ES-I3 (cell line): ENCODE results near the gene STOML1.
"Not testable (repeated sequence)": the region's sequence is repeated elsewhere in the genome, so short reads cannot be mapped to it uniquely, and the experiment has no call there.

ENCODE experiments used
- H3K36me3 ChIP-seq: 2 replicates; pipeline ENCODE4 v1.6.1; 2013; ENCODE audit warnings: mild to moderate bottlenecking, low read length, control low read depth, moderate library complexity; ENCODE audit not compliant: insufficient read depth
- H3K4me1 ChIP-seq: 2 replicates; pipeline ENCODE4 v1.6.1; 2013; ENCODE audit warnings: mild to moderate bottlenecking, control low read depth, low read length; ENCODE audit not compliant: insufficient read depth
- H3K9ac ChIP-seq: 2 replicates; pipeline ENCODE4 v1.6.1; 2013; ENCODE audit warnings: low read depth, mild to moderate bottlenecking, low read length, moderate library complexity
- H3K9me3 ChIP-seq: 2 replicates; pipeline ENCODE4 v1.6.1; 2013; ENCODE audit warnings: mild to moderate bottlenecking, low read length, moderate library complexity; ENCODE audit not compliant: control insufficient read depth, insufficient read depth

Gene STOML1

DNA sequence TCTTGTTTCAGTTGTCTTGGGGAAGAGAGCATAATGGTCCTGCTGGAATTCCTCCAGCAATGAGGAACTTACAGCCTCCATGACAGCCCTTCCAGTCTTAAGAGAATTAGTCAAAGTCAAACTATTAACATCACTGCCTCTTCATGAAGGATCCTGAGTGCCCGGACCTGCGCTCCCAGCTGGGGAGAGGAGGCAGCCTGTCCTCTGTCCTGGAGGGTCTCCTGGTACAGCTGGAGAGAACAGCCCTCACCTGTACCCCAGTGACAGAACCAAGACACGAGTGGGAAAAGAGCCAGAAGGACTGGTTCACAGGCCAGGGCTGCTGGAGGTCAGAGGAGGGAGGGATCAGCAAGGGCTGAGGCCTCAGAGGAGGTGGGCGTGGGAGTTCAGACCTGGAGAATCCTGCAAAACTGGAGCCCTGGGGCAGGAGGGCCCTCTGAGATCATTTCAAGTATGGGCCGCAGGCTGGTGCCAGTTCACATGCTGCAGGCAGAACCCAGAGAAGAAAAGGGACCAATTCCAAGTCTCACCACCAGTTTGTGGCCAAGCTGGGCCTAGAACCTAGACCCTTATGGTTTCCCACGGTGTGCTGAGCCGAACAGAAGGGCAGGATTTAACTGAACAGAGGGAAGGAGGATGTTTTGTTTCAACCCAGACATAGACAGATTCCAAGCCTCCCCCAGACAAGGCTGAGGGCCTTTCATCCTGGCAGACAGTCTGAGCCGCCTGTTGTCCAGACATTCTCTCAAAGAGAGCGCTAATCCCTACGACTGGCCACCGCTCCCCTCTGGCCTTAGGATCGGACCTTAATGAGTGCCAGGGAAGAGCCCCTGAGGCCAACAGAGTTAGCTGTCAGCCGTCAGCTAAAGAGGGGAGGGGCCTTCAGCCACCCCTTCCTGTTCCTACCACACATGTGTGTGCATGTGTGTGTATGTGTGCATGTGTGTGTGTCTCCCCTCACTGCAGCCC is 47.6 kb downstream of the STOML1 start:
- H3K4me1 ChIP-seq: peaks cover 12% of the 10 kb centered on the region
- no peaks in the 10 kb centered on the region for H3K9me3 ChIP-seq
- no peak overlapping the region for H3K9ac ChIP-seq
- H3K36me3 ChIP-seq: no peaks in the 10 kb centered on the region; the same call in 1 of the 2 replicates

DNA sequence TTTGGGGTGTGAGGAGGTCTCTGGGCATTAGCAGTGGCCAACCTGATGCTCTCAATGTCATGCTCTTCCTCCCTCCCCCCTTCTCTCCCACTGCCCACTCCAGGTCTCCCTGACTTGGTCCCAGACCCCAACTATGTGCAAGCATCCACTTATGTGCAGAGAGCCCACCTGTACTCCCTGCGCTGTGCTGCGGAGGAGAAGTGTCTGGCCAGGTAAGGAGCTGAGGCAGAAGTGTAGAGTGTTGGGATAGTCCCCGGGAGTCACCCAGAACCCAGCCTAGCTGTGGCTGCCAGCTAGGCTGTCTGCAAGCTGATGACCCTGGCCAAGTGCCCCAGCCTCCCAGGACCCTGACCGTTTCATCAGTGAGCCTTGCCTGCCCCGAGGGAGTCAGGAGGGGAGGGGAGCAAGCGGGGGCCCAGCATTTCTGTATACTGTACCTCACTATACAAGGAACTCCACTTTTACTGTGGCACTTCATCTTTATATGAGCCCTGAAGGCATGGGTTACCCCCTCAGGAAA is 49.3 kb downstream of the STOML1 start:
- H3K9ac ChIP-seq: no peak overlapping the region
- no peaks in the 10 kb centered on the region for H3K36me3 ChIP-seq
- H3K9me3 ChIP-seq: no peaks in the 10 kb centered on the region
- peaks cover 12% of the 10 kb centered on the region for H3K4me1 ChIP-seq

DNA sequence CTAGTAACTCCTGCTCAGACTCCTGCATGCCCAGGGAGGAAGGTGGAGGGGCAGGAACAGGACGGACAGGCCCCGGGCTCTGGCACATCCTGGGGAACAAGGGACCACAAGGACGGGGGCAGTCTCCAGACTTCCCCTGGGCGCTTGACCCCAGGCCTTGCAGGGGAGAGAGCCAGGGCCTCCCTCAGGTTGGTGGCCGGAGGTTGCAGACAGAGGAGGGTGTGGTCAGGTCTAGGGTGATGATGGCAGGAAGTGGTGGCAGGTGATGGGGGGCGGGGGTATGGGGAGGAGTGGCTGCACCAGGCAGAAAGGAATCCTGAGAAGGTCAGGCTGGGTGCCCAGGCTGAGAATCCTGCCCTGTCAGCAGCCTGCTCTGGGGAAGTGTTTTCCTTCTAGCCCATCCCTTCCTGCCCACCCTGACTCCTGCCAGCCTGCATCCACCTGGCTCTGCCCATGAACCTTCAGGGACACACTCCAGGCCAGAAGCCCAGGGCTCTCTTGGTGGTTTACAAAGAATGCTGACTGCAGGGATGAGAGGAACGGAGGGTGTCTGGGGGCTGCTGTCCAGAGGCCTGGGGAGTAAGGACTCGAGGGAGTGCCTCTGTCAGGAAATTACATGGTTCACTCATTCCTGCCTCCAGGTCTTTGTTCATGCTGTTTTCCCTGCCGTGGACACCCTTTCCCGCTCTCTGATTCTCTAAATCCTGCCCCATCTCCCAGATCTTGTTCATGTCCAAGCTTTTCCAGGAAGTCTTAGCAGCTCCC is 50.0 kb downstream of the STOML1 start:
- H3K36me3 ChIP-seq: no peaks in the 10 kb centered on the region
- H3K4me1 ChIP-seq: peaks cover 12% of the 10 kb centered on the region
- no peak overlapping the region for H3K9ac ChIP-seq
- H3K9me3 ChIP-seq: no peaks in the 10 kb centered on the region

DNA sequence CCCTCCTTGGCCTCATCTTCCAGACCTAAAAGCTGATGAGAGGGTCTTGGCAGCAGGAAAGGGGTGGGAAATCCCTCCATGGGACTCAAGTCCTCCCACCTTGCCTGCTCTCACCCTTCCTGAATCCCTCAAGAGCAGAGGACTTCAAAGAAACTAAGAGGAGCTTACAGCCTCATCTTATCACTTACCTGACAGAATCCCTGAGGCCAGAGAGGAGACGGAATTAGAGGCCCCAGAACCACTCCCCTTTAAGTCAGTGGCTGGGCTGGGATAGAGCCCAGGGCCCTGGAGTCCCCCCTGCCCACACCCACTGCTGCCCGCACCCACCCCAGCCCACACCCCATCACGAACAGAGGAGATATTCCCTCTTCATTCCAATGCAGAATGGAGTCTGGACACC is 50.6 kb downstream of the STOML1 start:
- no peak overlapping the region for H3K9ac ChIP-seq
- no peaks in the 10 kb centered on the region for H3K36me3 ChIP-seq
- no peaks in the 10 kb centered on the region for H3K9me3 ChIP-seq
- H3K4me1 ChIP-seq: peaks cover 15% of the 10 kb centered on the region

DNA sequence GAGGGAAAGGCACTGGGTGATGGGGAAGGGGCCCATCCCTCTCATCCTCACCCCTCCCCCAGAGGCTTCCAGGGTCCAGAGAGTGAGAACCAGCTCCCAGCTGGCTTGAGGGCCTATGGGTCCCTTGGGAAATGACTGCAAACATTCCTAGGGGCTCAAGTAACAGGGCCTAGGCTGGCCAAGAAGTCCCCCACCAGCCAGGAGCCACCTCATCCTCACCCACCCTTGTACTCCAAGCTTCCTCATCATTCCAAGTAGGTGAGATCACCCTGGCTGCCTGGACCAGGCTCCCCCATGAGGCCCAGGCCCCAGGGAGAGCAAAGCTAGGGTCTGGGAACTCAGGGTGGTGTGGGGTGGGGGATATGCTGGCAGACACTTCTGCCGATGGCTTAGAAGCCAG is 51.1 kb downstream of the STOML1 start:
- H3K9me3 ChIP-seq: no peaks in the 10 kb centered on the region
- no peak overlapping the region for H3K9ac ChIP-seq
- peaks cover 16% of the 10 kb centered on the region for H3K4me1 ChIP-seq
- H3K36me3 ChIP-seq: no peaks in the 10 kb centered on the region

DNA sequence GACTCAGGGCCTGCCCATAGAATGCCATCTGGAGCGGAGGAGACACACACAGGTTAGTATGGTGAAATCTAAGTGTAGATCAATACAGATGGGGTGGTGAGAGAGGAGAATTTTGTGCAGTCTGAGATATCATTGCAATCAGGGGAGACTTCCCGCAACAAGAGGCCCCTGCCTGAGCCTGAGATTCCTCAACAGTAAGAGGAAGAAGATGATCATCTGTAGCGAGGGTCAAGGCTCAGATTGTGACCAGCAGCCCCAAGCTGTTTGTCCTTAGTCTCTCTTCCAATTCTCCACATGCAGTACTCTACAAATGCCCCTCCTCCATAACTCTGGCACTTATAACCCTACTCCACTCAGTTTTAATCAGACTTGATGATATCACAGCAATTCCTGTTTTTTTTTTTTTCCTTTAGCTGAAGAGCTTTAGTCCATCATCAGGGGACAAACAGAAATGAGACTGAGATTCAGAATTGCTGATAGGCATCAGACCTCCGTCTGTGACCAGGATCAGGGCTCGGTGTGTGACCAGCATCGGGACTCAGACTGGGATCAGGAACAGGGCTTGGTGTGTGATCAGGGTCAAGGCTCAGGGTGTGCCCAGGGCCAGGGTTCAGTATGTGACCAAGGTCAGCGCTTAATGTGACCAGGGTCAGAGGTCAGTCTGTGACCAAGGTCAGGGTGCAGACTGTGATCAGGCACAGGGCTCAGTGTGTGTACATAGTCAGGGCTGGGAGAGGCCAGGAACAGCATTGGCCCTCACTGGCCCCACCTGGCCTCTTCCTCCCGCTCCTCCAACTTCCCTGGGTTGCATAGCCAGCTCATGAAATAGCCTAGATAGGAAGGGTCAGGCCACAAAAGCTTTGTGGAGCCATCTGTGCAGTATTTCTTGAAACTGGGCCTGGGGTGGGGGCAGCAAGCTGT is 51.8 kb downstream of the STOML1 start:
- Histone ChIP-seq H3K4me1 (peaks cover 21% of the 10 kb centered on the region), H3K9me3 (no peaks in the 10 kb centered on the region), H3K9ac (no peak overlapping the region), H3K36me3 (no peaks in the 10 kb centered on the region)

DNA sequence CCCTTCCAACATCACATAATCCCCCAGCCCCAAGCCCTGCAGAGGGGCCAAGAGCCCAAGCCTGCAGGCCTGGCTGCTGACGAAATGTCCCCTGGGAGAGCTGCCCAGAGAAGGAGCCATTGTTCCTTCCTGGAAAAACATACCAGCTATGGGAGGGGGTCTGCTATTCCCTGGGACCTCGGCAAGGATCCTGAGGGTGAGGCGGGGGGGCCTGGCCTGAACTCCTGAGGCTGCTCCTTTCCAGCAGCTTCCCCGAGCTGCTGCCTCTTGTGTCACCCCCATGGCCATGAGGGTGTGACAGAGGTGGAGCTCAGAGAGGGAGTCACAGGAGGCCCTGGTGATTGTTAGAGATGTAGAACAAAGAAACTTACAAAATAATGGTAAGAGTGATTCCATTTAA is 53.0 kb downstream of the STOML1 start:
- Histone ChIP-seq H3K9me3 (no peaks in the 10 kb centered on the region), H3K36me3 (no peaks in the 10 kb centered on the region), H3K9ac (no peak overlapping the region), H3K4me1 (peaks cover 24% of the 10 kb centered on the region)

DNA sequence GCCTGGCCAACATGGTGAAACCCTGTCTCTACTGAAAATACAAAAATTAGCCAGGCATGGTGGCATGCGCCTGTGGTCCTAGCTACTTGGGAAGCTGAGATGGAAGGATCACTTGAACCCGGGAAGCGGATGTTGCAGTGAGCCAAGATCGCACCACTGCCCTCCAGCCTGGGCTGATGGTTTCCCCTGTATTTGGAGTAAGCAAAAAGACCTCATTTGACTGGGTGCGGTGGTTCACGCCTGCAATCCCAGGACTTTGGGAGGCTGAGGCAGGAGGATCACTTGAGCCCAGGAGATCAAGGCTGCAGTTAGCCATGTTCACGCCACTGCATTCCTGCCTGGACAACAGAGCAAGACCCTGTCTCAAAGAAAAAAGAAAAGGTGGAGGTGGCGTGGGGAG is 53.6 kb downstream of the STOML1 start:
- H3K36me3 ChIP-seq, H3K9me3 ChIP-seq, H3K9ac ChIP-seq: not testable (repeated sequence)
- peaks cover 24% of the 10 kb centered on the region for H3K4me1 ChIP-seq

DNA sequence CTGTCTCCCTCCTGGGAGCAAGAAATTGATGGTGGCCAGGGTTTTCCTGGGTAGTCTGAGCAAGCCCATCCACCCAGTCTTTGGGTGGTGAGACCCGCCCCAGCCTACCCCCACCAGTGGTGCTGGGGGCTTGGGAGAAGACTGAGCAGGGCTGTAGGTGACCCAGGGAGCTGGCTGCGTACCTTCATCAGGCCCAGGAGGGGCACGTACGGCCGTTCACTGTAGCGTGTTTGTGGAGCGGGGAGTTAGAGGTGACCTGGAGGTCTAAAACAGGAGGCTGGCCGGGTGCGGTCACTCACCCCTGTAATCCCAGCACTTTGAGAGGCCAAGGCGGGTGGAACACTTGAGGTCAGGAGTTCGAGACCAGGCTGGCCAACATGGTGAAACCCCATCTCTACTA is 54.4 kb downstream of the STOML1 start:
- peaks cover 24% of the 10 kb centered on the region for H3K4me1 ChIP-seq
- H3K9me3 ChIP-seq: no peaks in the 10 kb centered on the region
- H3K36me3 ChIP-seq: no peaks in the 10 kb centered on the region
- H3K9ac ChIP-seq: no peak overlapping the region

DNA sequence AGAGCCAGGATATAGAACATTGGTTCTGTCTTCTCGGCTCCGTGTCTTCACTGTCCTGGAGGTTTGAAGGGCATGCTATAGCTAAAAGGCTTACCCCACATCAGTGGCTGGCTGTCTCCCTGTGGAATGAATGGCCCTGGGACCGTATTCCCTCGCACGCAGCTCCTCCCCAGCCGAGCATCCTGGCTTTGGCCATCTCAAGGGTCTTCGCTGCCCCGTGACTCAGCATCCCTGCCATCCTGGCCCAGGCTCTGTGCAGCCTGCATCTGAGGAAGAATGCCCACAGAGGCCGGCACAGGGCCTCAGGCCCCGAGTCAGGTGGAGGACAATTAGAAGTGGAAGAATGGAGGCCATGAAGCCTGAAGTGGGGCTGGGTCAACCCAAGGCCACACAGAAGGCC is 54.8 kb downstream of the STOML1 start:
- Histone ChIP-seq H3K9ac (no peak overlapping the region), H3K4me1 (peaks cover 24% of the 10 kb centered on the region), H3K9me3 (no peaks in the 10 kb centered on the region), H3K36me3 (no peaks in the 10 kb centered on the region)

DNA sequence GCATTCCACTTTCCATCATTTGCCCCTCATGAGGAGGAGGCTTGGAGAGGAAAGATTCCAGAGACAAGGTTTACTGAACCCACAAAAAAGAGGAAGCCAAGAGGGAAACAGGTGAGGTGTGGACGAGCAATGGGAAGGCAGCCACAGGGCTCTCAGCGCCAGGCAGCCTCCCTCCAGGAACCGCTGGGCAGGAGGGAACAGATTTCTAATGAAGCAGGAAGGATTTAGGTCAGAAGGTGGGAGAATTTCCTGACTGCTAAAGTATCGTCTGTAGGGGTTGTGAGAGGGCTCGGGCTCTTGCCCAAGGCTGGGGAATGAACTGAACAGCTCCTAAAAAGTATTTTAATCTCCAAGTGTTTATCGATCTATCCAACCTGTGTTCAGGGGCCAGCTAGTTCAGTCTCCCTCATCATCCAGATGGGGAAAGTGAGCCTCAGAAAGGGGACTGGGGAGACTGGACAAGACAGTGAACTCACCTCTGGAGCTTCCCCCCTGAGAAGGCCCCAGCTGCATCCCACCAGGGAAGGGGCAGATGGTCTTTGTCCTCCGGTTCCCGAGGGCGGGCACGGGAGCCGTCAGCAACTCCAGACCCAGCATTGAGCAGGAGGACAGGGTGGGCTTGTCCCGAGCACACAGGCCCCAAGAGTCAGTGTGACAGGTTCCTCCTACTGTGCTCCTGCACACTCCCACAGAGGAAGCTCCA is 55.4 kb downstream of the STOML1 start:
- no peak overlapping the region; the same call in 1 of the 2 replicates for H3K9ac ChIP-seq

DNA sequence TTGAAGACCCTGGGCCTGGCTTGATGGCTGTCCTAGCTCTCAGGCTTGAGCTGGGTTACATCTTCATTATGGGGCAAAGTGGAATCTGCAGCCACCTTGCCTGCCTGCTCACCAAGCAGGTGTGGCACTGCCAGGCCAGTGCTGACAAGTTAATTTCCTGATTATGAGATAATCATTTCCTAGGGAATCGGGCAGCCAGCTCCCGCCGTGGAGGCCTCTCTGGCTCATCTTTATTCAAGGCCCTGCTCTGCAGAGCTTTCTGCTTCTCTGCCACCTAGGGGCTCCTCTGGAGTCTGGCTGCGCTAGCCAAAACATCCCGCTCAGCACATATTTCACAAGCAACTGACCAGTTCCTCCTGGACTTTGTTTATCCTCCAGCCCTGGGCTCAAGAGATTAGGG is 55.9 kb downstream of the STOML1 start:
- Histone ChIP-seq H3K36me3 (no peaks in the 10 kb centered on the region), H3K9ac (no peak overlapping the region), H3K4me1 (peaks cover 21% of the 10 kb centered on the region), H3K9me3 (no peaks in the 10 kb centered on the region)

More for the DNA sequence above, 55.4 kb downstream of the STOML1 start:
- H3K4me1 ChIP-seq: peaks cover 24% of the 10 kb centered on the region
- H3K9me3 ChIP-seq: no peaks in the 10 kb centered on the region
- H3K36me3 ChIP-seq: no peaks in the 10 kb centered on the region

DNA sequence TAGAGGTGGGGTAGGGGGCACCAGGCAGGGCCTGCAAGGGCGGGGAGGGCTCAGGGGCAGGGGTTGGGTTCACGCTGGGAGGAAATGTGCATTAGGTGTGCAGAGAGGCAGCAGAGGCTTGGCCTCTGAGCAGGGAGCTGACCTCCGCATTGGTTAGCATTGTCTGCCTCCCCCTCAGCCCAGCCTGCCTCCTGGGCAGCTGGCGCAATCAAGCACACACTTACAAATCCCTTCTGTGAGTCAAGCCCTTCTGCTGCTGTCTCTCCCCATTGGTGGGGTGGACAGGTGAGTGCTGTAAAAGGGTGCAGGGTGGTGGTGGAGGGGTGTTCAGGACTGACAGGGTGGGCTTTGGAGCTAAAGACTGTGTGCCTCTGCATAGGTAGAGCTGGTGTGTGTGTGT is 56.5 kb downstream of the STOML1 start:
- Histone ChIP-seq H3K9me3 (no peaks in the 10 kb centered on the region), H3K36me3 (no peaks in the 10 kb centered on the region), H3K9ac (no peak overlapping the region), H3K4me1 (peaks cover 15% of the 10 kb centered on the region)
